Right hindlimb (tissue), 1 donor: ENCODE data around the gene NPR1.
"Not testable (repeated sequence)": the region's sequence is repeated elsewhere in the genome, so short reads cannot be mapped to it uniquely, and the experiment has no call there.

ENCODE experiments used
- DNase-seq: peaks from one replicate; pipeline ENCODE4 v3.0.0-alpha.2; 2018

The NPR1 gene

DNA sequence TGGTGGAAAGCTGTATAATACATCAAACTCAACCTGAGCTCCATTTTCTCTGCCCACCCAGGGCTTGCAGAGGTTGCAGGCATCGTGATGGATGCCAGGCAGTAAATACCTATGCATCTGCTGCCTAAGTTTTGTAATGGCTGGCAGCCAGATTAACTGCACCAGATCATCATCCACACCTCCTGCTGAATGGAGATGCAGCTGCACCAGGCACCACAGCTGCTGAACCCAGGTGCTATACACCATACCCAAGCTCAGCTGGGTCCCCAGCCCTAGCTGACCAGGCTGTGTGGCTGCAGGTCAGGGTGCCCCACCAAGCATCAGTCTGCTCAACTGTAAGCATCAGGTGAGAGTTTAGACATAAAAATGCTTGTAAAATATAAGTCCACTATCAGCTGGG, 26.7 kb upstream of the NPR1 start:
- DNase-seq: no peak

- DNase-seq: no peak
These were observed 25.5 kb upstream of the NPR1 start for GRCh38 chr1:153652805-153653500.

GRCh38 chr1:153655333-153655732, 23.2 kb upstream of the NPR1 start:
- DNase-seq: no peak

GRCh38 chr1:153658400-153659174, 19.9 kb upstream of the NPR1 start, which contains the start of gene SNAPIN:
TSS of gene SNAPIN (plus strand) at chr1:153658703. CDS start at chr1:153658744, 41 bp downstream.
- peak; percentile 97 for DNase-seq

DNA sequence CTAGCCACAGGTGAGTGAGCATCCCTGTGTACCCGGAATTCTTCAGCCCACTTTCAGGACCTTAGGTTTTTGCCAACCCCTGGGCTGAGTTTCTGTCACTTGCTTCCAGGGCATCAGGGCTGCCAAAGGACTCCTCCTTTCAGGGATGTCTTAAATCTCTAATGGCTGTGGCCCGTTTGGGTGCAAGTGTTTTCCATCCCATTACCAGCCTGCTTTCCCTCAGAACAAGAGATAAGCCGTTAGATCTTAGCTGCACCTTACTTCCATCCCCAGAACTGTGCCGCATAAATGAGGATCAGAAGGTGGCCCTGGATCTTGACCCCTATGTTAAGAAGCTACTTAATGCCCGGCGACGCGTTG, 19.3 kb upstream of the NPR1 start:
- no peak for DNase-seq

DNA sequence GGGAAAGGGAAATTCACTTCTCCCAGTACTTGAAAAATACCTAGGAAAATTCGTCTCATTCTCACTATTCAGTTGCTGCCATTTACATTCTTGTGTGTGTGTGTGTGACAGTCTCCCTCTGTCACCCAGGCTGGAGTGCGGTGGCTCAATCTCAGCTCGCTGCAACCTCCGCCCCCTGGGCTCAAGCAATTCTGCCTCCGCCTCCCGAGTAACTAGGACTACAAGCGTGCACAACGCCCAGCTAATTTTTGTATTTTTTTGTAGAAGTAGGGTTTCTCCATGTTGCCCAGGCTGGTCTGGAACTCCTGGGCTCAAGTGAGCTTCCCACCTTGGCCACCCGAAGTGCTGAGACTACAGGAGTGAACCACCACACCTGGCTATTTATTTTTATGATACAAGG, 18.8 kb upstream of the NPR1 start:
- no peak for DNase-seq

DNA sequence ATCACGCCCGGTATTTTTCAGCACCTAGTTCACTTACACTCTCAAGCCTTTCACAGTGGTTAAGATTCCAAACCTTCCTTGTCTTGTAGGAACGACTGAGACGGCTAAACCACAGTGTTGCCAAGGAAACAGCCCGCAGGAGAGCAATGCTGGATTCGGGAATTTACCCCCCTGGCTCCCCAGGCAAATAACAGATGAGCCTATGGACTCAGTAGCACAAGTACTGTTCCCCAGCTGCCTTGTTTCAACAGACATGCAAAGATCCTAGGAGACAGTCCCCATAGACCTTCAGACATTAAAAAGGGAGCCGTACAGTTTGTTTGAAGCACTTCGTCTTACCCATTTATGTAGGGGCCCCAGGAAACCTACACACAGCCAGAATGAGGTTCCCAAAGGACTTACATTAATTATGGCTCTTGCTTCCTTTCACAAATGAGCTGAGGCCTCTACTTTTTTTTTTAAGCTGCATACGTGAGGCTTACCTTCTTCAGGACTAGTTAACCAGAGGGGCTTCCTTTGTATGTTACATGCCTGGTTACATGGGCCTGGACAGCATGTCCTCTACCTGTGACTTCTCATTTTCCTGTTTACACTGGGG, 17.3 kb upstream of the NPR1 start:
- DNase-seq: no peak

DNA sequence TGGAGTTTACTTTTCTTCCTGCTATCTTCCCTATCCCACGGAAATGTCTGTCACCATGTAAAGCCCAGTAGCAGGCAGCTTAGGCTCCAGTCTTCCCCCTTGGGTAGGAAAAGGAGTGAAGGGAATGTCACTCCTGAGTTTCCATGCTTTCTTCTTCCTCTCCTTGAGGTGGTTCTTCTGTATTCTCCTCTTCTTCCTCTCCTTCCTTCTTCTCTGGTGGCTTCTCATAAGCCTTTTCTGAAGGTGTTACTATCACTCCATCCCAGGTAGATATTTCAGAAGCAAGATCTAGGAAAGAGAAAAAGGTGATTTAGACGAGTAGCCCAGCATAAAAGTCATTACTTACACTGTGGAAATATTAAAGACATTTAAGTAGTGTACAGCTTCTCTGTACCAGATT, 16.2 kb upstream of the NPR1 start:
- DNase-seq: no peak

DNA sequence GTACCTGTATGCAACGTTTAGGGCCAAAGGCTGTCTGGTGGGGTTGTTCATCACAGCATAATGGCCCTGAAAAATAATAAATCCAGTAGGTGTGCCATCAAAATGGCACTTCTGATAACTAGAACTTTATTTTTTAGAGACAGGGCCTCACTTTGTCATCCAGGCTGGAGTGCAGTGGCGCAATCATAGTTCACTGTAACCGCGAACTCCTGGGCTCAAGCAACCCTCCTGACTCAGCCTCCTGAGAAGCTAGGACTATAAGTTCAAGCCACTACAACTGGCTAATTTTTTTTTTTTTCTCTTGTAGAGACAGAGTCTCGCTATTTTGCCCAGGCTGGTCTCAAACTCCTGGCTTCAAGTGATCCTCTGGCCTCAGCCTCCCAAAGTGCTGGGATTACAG, 15.3 kb upstream of the NPR1 start:
- no peak for DNase-seq

- DNase-seq: no peak
These were observed 11.0 kb upstream of the NPR1 start for GRCh38 chr1:153667439-153667838.

GRCh38 chr1:153668672-153669071, 9.8 kb upstream of the NPR1 start:
- DNase-seq: not testable (repeated sequence)

- no peak for DNase-seq
These were observed 8.9 kb upstream of the NPR1 start for GRCh38 chr1:153669606-153670005.

DNA sequence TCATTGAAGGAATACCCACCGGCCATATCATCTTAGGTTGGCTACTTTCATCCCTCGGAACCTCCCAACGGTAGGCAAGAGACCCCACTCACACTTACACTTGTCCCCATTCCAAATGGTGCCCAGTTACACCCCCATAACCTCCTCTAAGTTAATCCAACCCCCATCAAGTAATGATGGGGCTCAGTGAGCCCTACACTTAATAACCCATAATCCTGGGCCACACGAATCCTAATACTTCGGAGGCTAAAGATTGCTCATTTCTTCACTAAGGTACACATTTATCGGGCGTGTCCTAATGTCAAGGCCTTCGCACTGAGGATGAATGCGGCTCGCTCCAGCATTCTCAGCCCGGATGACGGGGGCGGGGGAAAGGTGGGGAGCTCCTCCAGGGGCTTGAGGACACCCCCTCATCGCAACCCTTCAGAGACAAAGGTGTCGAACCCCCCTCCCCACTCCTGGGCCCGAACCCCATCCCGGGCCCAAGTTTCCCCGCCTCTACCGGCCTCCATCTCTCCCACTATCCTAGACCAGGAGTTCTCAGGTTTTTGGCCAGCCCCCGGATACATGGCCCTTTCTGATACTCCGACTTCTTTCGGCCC, 8.1 kb upstream of the NPR1 start:
- DNase-seq: no peak

DNA sequence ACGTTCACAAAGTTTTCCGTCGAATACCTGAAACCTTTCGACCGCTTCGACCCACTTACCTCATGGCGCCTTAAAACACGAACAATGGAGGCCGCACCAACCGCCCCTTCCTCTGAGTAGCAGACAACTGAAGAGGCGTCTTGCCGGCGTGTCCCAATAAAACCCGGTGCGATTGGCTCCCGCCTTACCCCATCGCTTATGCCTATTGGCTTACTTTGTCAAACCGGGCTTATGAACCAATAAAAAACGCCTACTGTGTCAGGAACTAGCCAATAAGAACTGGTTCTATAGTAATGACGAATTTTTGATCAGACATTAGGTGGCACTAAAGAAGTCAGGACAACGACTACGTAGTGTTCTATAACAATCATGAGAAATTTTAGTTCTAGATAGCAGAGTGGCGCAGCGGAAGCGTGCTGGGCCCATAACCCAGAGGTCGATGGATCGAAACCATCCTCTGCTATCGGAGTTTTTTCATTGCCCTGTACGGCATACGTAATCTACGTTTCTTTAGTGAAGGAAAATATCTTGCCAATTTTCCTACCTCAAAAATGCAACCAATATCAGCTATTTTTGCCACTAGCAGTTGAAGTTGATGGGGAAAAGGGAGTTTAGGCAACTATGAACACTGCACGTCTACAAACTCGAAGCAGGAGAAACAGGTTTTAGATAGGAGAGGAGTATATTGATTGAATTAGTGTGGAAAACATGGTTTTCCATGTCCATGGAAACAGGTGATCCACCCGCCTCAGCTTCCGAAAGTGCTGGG, 7.4 kb upstream of the NPR1 start, which contains the start of gene ILF2:
Gene ILF2 (minus strand): TSS at position 135 of the 769 bp plus-strand sequence. CDS start 71 bp downstream, at position 64.
- peak; percentile 99 for DNase-seq

- DNase-seq: peak; percentile 48
These were observed 6.7 kb upstream of the NPR1 start for GRCh38 chr1:153671628-153672353.

- DNase-seq: no peak
These were observed 5.0 kb upstream of the NPR1 start for GRCh38 chr1:153673511-153673910.

DNA sequence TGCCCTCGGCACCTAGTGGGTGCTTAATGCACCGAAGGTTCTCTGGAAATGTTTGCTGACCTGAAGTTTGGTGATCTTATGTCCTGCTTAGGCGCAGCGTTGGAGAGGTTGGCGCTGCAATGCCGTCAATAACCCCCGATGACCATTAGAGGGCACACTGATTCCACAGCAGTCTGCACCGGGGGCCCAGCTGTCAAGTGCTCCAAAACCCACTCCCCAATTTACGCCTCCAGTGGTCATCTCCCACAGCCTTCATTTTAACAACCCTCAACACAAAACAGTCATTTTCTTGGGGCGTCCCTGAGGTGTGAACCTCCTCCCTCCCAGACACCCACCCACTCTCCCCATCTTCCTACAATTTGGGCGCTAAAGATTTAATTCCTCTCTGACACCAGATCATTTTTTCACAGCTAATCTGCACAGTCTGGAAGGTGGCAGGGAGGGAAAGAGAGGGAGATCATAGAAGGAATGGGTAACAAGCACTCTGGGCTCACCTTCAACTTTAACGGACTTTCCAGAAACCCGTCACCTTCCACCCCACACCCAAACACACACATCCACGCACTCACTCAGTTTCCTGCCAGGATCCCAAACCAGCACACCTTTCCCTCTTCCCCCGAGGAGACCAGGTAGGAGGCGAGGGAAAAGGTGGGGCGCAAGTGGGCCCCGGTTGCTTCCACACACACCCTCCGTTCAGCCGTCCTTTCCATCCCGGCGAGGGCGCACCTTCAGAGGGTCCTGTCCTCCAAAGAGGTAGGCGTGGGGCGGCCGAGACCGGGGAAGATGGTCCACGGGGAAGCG, 570 bp upstream of the NPR1 start:
- DNase-seq: peak; percentile 63

DNA sequence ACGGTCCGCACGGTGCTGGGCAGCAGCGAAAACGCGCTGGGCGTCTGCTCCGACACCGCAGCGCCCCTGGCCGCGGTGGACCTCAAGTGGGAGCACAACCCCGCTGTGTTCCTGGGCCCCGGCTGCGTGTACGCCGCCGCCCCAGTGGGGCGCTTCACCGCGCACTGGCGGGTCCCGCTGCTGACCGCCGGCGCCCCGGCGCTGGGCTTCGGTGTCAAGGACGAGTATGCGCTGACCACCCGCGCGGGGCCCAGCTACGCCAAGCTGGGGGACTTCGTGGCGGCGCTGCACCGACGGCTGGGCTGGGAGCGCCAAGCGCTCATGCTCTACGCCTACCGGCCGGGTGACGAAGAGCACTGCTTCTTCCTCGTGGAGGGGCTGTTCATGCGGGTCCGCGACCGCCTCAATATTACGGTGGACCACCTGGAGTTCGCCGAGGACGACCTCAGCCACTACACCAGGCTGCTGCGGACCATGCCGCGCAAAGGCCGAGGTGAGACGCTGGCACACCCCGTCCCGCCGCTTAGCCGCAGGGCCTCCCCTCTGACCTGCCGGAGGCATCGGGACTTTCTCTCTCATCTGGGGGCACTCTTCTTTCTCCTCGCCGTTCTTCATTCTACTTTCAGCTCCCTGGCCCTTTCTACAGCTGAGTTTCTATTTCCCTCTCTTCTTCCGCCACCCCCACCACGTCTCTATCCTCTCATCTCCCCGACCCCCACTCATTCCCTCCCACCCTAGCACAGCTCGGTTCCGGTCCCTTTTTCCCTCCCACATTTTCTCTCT, 1.0 kb downstream of the NPR1 start:
- peak; percentile 39 for DNase-seq

- no peak for DNase-seq
These were observed 1.6 kb downstream of the NPR1 start for GRCh38 chr1:153680120-153680403.

DNA sequence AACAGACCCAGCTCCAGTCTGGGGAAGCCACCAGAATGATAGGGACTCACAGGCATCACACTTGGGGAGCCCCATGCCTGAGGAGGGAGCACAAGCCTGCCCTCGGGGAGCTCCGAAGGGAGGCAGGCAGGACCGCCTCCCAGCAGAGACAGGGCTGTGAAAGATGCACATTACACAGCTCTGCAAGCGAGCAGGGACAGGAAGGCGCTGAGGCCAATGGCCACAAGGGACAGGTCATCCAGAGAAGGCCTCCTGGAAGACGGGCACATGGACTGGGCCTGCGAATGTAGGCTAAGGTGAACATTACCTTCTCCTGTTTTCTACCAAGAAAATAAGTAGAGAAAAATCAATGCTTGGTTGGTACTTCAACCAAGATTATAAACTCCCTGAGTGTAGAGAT, 4.2 kb downstream of the NPR1 start:
- no peak for DNase-seq

GRCh38 chr1:153683854-153684253, 5.4 kb downstream of the NPR1 start:
- DNase-seq: no peak
